Kidney tubule cell (primary cell): ENCODE data around the gene MAML2.

Experiments
- DNase-seq: peaks from one replicate; pipeline ENCODE4 v3.0.0-alpha.2; 2018; ENCODE audit warnings: low spot score

The MAML2 gene

DNA sequence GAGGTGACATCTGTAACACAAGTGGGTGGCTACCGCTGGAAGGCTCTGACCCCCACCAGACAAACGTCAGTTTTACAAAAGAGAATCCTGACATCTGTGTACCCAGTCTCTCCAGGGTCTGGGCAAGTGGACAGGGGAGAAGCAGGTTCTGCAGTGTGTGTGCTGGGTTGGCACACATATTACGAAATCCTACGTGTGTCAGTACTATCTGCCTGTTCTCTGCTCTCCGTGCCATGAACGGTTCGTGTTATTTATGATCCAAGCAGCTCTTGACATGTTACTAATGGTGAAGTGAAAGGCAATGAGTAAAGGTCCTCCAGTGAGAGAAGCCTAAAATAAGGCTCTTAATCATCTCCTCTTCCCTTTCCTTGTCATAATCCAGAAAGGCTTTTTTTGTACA is 217.6 kb downstream of the MAML2 start:
- DNase-seq = no peak

- DNase-seq = no peak
Measured at GRCh38 chr11:96124155-96124554, 218.8 kb downstream of the MAML2 start.

- DNase-seq = no peak
Measured at GRCh38 chr11:96123301-96123700, 219.7 kb downstream of the MAML2 start.

GRCh38 chr11:96122601-96123074 is 220.4 kb downstream of the MAML2 start:
- peak; percentile 55 for DNase-seq

GRCh38 chr11:96119211-96119610 is 223.8 kb downstream of the MAML2 start:
- DNase-seq = no peak

GRCh38 chr11:96116376-96116775 is 226.6 kb downstream of the MAML2 start:
- DNase-seq = no peak

GRCh38 chr11:96114178-96115064 is 228.6 kb downstream of the MAML2 start:
- peak; percentile 59 for DNase-seq

- DNase-seq = no peak
Measured at GRCh38 chr11:96113193-96113681, 229.8 kb downstream of the MAML2 start.

DNA sequence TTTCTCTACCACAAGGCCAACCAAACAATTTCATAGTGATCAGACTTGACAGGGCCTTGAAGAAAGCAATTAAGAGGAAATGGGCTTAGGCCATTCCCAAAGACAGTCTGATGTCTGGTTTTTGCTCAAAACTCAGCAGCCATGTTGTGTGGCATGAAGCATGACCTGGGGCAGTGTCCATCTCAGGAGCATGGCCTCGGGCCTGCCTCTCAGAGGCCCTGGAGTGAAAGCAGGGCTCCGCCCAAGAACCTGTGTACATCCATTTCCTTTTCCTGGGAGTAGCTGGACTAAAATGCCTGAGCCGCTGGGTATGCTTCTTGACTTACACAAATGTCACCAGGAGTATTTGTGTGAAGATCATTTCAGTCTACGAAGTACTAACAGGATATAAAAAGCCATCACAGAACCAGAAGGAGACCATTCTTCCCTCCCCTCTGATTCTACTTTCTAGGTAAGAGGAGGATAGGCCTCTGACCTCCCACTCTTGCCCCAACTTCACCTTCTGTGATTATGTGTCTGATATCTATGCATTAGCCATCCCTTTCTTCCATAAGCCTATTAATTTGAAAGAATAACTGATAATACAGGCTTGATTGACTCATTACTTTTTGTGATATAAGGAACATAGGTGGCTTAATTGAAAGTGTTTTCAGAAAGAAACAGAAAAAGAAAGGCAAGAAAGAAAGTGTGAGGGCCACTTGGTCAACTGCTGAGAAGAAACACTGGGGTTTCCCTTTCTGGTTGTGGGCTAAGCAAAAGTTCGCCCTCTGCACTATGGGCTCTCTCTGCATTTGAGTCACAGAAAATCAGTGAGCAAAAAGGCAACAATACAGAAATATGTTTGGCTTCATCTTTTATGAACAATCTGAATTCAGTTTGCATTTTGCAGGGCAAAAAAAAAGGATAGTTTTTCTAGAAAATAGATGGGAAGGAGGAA is 230.5 kb downstream of the MAML2 start:
- DNase-seq = no peak

DNA sequence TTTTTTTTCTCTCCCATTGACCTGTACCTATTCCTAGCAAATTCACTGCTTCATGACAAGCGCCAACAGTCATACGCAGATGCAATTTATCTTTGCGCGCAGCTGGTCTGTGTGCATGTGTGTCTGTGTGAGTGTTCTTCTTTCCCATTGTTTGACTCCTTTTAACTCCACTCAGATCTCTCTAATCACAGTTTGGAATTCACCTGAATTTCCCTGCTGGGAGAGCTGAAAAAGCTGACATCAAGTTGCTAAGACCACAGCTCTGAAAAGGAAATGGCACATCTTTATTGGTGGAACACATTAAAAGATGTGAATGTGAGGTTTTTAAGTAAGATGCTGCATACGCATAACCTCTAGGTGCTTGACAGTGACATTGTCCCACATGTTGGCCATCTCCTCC is 231.7 kb downstream of the MAML2 start:
- no peak for DNase-seq

DNA sequence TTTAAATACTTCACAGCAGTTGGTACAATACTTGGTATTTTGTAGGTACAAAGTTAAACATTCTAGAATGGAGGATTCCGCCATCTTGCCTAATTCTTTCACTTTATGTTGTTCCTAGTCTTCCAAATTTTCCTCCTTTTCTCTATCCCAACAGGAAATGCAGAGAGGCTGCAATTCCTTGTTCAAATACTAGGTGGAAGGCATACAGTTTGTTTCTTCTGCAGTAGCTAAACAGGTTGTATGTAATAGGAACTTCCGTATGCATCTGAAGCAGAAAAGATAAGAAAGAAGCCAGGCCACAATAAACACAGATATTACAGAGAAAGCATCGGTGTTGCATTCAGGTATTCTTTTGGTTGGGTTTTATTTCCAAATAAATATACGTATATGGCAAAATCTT is 232.7 kb downstream of the MAML2 start:
- no peak for DNase-seq

DNA sequence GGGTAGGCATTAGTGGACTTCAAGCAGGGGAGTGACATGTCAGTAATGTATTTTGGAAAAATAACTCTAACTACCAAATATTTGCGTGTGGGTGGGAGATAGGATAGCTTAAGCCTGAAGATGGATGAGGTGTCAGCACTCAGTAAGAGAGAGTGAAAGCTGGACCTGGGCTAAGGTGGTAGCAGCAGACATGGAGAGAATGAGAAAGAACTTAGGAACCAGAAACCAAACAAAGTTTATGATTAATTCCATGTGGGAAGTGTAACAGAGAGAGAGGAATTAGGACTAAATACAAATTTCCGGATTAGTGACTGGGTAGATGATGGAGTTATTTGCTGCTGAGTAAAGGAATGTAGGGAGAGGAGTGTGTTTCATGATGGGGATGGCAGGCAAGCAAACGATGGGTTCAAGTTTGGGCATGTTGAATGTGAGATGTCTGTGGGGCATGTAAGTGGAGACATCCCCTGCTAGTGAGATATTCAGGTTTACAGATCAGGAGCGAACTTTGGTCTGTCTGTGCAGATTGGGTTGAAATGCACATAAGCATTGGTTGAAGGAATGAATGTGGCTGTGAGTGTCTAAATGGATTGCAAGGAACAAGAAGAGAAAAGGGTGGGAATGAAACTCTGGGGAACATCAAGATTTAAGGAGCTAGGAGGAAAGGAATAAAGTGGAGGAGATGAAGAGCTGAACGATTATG is 233.5 kb downstream of the MAML2 start:
- no peak for DNase-seq

- DNase-seq = no peak
Measured at GRCh38 chr11:96107143-96107824, 235.7 kb downstream of the MAML2 start.

DNA sequence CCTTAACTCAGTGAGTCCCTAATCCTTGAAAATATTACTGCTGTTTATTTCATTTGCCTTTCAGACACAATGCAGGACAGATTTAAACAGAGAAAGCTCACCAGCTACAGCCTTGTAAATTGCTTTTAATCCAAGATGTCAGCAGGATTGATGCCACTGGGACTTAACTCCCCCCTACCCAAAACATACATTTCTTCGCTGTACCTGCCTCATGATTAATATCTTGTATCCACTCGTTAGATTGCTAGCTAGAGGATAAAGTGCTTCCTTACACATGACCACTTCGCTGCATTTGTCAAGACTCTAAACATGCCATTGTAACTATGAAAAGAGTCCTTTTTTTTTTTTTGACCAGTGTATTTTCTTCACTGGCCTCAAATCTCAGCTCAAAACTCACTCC is 236.3 kb downstream of the MAML2 start:
- DNase-seq = no peak

- no peak for DNase-seq
Measured at GRCh38 chr11:96105944-96106343, 237.1 kb downstream of the MAML2 start.

DNA sequence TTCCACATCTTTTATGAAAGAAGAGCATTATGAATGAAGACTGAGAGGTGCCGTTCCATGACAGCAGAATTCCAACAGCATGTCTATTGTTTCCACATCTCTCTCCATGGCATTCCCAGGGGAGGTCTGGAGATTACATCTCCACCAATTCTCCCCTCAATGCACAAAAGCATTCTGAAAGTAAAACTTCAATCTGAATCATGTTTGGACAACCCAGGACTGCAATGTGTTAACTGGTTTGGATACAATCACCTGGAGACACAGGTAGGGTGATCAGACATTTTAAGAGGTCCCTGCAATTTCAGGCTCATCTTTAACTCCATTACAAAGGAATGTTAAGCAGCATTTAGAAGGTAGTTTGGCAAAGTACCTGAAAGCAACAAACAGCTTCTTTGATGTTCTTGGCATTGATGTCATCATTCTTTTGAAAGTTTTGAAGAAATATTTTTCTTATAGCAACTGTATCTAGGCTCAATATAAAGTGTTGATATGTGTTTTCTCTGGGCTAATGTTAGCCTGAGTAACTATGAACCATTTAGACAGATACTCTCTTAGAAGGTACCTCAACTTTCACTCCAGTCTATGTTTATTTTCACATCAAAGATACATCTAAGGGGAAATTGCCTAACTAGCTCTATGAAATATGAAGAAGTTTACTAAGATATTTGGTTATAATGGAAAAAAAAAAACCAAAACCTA is 237.6 kb downstream of the MAML2 start:
- peak; percentile 48 for DNase-seq

GRCh38 chr11:96104496-96104895 is 238.5 kb downstream of the MAML2 start:
- no peak for DNase-seq

GRCh38 chr11:96103721-96104120 is 239.3 kb downstream of the MAML2 start:
- DNase-seq = no peak

GRCh38 chr11:96103102-96103501 is 239.9 kb downstream of the MAML2 start:
- DNase-seq = peak; percentile 21

GRCh38 chr11:96102664-96103078 is 240.3 kb downstream of the MAML2 start:
- DNase-seq = peak; percentile 29

DNA sequence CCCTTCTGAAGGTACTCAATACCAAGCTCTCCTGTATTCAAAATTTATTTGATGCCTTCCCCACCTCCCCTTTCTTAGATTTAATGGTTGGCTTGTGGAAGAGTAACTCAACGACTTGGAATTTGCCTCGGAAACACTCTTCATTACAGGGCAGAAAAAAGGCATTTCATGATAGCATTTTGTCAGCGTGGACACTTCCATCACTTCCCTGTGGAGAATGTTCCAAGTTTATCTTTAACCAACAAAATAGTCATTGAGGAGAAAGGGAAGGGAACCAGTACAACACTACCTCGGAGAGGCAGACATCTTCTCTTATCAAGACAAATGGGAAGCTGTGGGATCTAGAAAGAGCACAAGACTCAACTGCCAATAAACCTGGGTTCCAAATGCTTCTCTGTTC is 241.8 kb downstream of the MAML2 start:
- peak; percentile 89 for DNase-seq
